K562 (cell line): ENCODE data around the gene FASTK. TPM values are rescaled to one million over a fixed set of nuclear protein-coding genes. Genes with fewer than 3 reads are reported as not detected.

Experiments used
- CHCHD3 ChIP-seq: fragments of 250-450 bp; sonication (Bioruptor Pico); IDR thresholded peaks from 2 replicates; pipeline ENCODE4 v2.1.2; 2022; ENCODE audit warnings: mild to moderate bottlenecking
- JUNB ChIP-seq: fragments of 450-650 bp; formaldehyde crosslinking; conservative IDR thresholded peaks from 2 replicates; pipeline ENCODE4 v1.4.0; 2020; ENCODE audit warnings: mild to moderate bottlenecking
- KLF6 ChIP-seq: fragments of 250-450 bp; sonication (Bioruptor Pico); IDR thresholded peaks from 2 replicates; pipeline ENCODE4 v1.4.0; 2020; ENCODE audit warnings: mild to moderate bottlenecking, moderate library complexity, borderline replicate concordance
- LARP7 ChIP-seq: fragments of 450-650 bp; IDR thresholded peaks from 2 replicates; pipeline ENCODE4 v1.6.1; 2016
- MAZ ChIP-seq, 2 experiments: fragments of 450-650 bp in 1 of 2; sonication (generic) in 1 of 2; formaldehyde crosslinking; IDR thresholded peaks in 1 of 2; conservative IDR thresholded peaks in 1 of 2; 2 replicates each; pipeline versions ENCODE4 v1.4.0 to v1.5.0; 2020; ENCODE audit warnings: mild to moderate bottlenecking in 1 of 2, missing genetic modification reagents in 1 of 2
- NELFE ChIP-seq: IDR thresholded peaks from 2 replicates; pipeline ENCODE4 v1.6.1; 2011; ENCODE audit warnings: mild to moderate bottlenecking; ENCODE audit not compliant: insufficient read depth, insufficient read length
- PPARD ChIP-seq: fragments of 250-450 bp; sonication (Bioruptor Pico); IDR thresholded peaks from 2 replicates; pipeline ENCODE4 v1.8.0; 2022; ENCODE audit warnings: inconsistent platforms, mild to moderate bottlenecking, moderate library complexity
- RAD21 ChIP-seq, 2 experiments: fragments of 250-450 bp in 1 of 2; fragments of 450-650 bp in 1 of 2; sonication (Bioruptor Pico) in 1 of 2; formaldehyde crosslinking in 1 of 2; IDR thresholded peaks in 1 of 2; conservative IDR thresholded peaks in 1 of 2; 2 replicates each; pipeline versions ENCODE4 v1.4.0 to v1.8.0; 2020 to 2022; ENCODE audit warnings: mild to moderate bottlenecking in 2 of 2, moderate library complexity in 1 of 2
- SOX6 ChIP-seq: fragments of 450-650 bp; IDR thresholded peaks from 2 replicates; pipeline ENCODE4 v1.6.1; 2014; ENCODE audit warnings: mild to moderate bottlenecking
- SRSF1 ChIP-seq: fragments of 200-400 bp; formaldehyde crosslinking; IDR thresholded peaks from 2 replicates; pipeline ENCODE4 v1.6.1; 2017; ENCODE audit warnings: mild to moderate bottlenecking, low read depth, low read length, moderate library complexity
- TAF1 ChIP-seq: IDR thresholded peaks from 2 replicates; pipeline ENCODE4 v1.6.1; 2011; ENCODE audit warnings: mild to moderate bottlenecking, low read length, moderate library complexity; ENCODE audit not compliant: insufficient read depth, control insufficient read depth, severe bottlenecking; ENCODE audit errors: extremely low read depth
- TEAD4 ChIP-seq, 2 experiments: sonication (generic) in 1 of 2; formaldehyde crosslinking in 1 of 2; IDR thresholded peaks; 2 replicates each; pipeline versions ENCODE4 v1.6.1 to v1.8.0; 2012 to 2022; ENCODE audit warnings: borderline replicate concordance in 1 of 2, inconsistent platforms in 1 of 2, low read length in 1 of 2, mild to moderate bottlenecking in 1 of 2, missing genetic modification reagents in 1 of 2
- ZNF224 ChIP-seq: sonication (generic); formaldehyde crosslinking; IDR thresholded peaks from 2 replicates; pipeline ENCODE4 v1.8.0; 2022; ENCODE audit warnings: mild to moderate bottlenecking, missing genetic modification reagents
- ZNF3 ChIP-seq: fragments of 250-450 bp; sonication (Bioruptor Pico); IDR thresholded peaks from 2 replicates; pipeline ENCODE4 v1.5.0; 2021; ENCODE audit warnings: mild to moderate bottlenecking, moderate library complexity
- ZNF830 ChIP-seq: fragments of 250-450 bp; sonication (Bioruptor Pico); IDR thresholded peaks from 2 replicates; pipeline ENCODE4 v1.5.0; 2021; ENCODE audit warnings: mild to moderate bottlenecking
- polyA plus RNA-seq, 8 experiments: library from polyadenylated mRNA; depleted of rRNA in 4 of 8; stranded (reverse) in 5 of 8; unstranded in 3 of 8; fragments of >200 nt; fragmentation: Nextera tagmentation in 2 of 8; fragmentation: Illumina TruSeq in 1 of 8; extraction: Ambion mirVana in 2 of 8; extraction: Trizol in 1 of 8; gene quantifications; 2 replicates each; pipeline versions ENCODE4 v1.2.1 to v1.2.3, GENCODE V29; 2011 to 2014; ENCODE audit warnings: inconsistent platforms in 1 of 8, missing spikeins in 1 of 8
- total RNA-seq, 7 experiments: library from RNA; depleted of rRNA in 6 of 7; stranded (reverse); fragments of >200 nt in 6 of 7; fragmentation: Illumina TruSeq in 2 of 7; extraction: Trizol in 2 of 7; gene quantifications; 2 replicates each; pipeline versions ENCODE4 v1.2.1 to v1.2.3, GENCODE V29; 2011 to 2021; ENCODE audit warnings: low replicate concordance in 1 of 7
- TF ChIP-seq, protein P1 (sequence below), 2 experiments: fragments of 450-650 bp; formaldehyde crosslinking in 1 of 2; IDR thresholded peaks; 2 replicates each; pipeline versions ENCODE4 v1.4.0 to v1.6.1; 2014 to 2020; ENCODE audit warnings: mild to moderate bottlenecking in 2 of 2, borderline replicate concordance in 1 of 2, low read depth in 1 of 2
- TF ChIP-seq, protein P2 (sequence below): conservative IDR thresholded peaks from 2 replicates; pipeline ENCODE4 v1.6.1; 2011; ENCODE audit warnings: low read depth, mild to moderate bottlenecking, low read length; ENCODE audit not compliant: control insufficient read depth

Gene FASTK
- total and polyA plus RNA-seq, 9 of the 15 experiments (the other 6 are each of a cell fraction or from before 2014, with no cell fraction given) = 0.51 to 150 (median 48.2) TPM

DNA sequence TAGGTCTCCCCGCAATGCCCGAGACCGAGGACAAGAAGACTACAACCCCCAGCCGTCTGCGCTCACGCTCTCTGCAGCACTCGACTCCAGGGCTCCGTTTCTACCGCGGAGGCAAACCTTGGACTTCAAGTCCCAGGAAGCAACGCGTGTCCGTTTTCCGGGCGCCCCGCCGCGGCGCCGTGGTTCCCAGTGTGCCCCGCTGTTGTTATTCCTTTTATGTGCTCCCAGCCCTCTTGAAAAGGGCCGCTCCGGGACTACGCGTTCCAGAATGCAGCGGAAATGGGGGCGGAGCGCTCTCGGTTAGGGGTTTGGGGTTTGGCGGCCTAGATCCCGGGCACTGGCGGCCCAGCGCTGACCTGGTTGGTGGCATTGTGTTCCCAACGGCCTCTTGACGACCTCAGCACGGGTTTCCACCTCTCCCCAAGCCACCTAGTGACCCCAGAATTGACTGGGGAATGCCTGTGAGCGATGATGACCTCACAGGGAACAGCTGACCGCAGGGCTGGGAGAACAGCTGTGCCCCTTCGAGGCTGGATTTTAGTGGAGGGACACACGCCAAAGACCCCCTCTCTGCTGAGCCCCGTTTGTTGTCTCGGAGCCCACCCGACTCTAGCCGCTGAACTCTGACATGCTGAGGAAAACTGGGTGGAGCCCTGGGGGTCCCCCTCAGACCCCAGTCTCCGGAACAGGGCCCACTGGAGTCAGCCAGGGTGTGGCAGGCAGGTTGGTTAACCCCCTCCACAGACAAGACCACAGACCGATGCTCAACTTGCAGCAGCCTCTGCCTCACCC, 22.4 kb downstream of the FASTK start (continued):
- TF ChIP-seq, protein P1, sequence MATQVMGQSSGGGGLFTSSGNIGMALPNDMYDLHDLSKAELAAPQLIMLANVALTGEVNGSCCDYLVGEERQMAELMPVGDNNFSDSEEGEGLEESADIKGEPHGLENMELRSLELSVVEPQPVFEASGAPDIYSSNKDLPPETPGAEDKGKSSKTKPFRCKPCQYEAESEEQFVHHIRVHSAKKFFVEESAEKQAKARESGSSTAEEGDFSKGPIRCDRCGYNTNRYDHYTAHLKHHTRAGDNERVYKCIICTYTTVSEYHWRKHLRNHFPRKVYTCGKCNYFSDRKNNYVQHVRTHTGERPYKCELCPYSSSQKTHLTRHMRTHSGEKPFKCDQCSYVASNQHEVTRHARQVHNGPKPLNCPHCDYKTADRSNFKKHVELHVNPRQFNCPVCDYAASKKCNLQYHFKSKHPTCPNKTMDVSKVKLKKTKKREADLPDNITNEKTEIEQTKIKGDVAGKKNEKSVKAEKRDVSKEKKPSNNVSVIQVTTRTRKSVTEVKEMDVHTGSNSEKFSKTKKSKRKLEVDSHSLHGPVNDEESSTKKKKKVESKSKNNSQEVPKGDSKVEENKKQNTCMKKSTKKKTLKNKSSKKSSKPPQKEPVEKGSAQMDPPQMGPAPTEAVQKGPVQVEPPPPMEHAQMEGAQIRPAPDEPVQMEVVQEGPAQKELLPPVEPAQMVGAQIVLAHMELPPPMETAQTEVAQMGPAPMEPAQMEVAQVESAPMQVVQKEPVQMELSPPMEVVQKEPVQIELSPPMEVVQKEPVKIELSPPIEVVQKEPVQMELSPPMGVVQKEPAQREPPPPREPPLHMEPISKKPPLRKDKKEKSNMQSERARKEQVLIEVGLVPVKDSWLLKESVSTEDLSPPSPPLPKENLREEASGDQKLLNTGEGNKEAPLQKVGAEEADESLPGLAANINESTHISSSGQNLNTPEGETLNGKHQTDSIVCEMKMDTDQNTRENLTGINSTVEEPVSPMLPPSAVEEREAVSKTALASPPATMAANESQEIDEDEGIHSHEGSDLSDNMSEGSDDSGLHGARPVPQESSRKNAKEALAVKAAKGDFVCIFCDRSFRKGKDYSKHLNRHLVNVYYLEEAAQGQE (IDR thresholded peaks at IDR 0.05; ENCODE audit: borderline replicate concordance) = peak; percentile 7; the same call in 1 of the 2 replicates
- TF ChIP-seq, protein P1 (CRISPR knock-in tag; IDR thresholded peaks at IDR 0.05; ENCODE audit: low read depth) = 0 out of 2 replicates have a peak, but pooled peaks have one; percentile 9
- TF ChIP-seq LARP7 (peak; percentile 25; the same call in 1 of the 2 replicates), ZNF3 (CRISPR knock-in tag) (no peak), KLF6 (CRISPR knock-in tag) (0 out of 2 replicates have a peak, but pooled peaks have one; percentile 4), PPARD (CRISPR knock-in tag) (no peak), SRSF1 (no peak), RAD21 (CRISPR knock-in tag; conservative IDR thresholded peaks at IDR 0.05 in 1 of 2, IDR thresholded peaks at IDR 0.05 in 1 of 2) (0 out of 4 replicates have a peak, but pooled peaks of 1 of the 2 experiments have one; percentile 7), ZNF224 (CRISPR knock-in tag) (no peak), NELFE (no peak), ZNF830 (CRISPR knock-in tag) (peak; percentile 61; the same call in 1 of the 2 replicates), CHCHD3 (CRISPR knock-in tag) (no peak), SOX6 (peak; percentile 49; the same call in 1 of the 2 replicates), MAZ (CRISPR knock-in tag; conservative IDR thresholded peaks at IDR 0.05 in 1 of 2, IDR thresholded peaks at IDR 0.05 in 1 of 2) (peak; percentile 83 to 97), JUNB (CRISPR knock-in tag) (0 out of 2 replicates have a peak, but pooled peaks have one; percentile 24), TAF1 (peak; percentile 57), TEAD4 (IDR thresholded peaks at IDR 0.05; ENCODE audit: low read length) (0 out of 2 replicates have a peak, but pooled peaks have one; percentile 14), TEAD4 (CRISPR knock-in tag; IDR thresholded peaks at IDR 0.05; ENCODE audit: borderline replicate concordance) (no peak)
- TF ChIP-seq, protein P2, sequence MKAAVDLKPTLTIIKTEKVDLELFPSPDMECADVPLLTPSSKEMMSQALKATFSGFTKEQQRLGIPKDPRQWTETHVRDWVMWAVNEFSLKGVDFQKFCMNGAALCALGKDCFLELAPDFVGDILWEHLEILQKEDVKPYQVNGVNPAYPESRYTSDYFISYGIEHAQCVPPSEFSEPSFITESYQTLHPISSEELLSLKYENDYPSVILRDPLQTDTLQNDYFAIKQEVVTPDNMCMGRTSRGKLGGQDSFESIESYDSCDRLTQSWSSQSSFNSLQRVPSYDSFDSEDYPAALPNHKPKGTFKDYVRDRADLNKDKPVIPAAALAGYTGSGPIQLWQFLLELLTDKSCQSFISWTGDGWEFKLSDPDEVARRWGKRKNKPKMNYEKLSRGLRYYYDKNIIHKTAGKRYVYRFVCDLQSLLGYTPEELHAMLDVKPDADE = peak; percentile 100
